ENCODE measurements around the gene MAPK11.

The MAPK11 gene

DNA sequence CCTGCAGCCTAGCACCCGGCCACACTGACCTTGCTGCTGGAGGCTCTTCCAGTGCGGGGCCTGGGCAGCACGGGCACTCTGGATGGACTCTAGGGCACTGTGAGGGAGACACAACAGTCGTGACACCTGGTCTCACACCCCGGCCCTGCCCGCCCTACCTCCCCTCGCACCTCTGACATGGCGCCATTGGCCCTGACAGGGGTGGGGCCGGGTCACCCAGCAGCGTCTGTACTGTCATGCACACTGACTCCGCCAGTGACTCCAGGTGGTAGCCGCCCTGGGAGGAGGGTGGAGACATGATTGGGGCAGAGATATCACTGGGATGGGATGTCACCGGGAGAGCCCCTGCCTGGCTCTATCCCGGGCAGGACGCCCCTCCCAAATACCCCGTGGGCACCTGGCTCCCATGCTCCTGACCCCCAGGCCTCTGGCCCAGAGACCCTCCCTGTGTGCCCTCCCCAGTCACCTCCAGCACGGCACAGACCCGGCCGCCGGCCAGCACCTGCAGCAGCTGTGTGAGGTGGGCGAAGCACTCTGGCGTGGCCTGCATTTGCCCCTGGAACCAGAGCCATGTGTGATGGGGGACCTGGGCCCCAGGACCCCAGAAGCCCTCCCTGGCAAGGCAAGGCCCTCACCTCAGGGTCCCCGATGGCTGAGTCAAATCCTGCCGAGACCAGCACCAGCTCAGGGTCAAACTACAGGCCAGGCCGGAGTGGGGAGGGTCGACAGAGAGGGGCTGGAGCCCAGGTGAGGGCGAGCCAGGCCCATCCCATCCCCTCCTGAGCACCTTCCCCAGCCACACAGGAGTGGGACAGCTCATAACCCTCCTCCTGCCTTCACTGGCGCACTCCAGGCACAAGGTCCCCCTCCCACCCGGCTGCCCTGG, 21.7 kb downstream of the MAPK11 start:
- DNase-seq (ENCODE audit: low read depth in 2 of 2), result no peak

DNA sequence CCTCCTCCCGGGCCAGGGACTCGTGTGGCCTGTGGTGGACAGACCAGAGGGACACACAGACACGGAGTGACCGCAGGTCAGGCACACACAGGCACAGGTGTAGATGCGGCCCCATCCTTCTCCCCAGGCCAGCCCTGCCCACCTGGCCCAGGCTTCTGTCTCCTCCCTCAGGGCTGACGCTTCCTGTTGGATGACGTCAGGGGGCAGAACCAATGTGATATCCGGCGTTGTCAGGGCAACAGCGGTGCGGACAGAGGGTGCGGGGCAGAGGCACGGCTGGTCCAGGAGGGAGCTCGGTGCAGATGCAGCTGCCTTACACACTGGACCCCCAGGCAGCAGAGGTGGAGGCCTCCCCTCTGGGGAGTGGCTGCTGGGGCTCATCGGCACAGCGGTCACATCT, 22.4 kb downstream of the MAPK11 start:
- no peak for DNase-seq (ENCODE audit: low read depth in 2 of 2)

DNA sequence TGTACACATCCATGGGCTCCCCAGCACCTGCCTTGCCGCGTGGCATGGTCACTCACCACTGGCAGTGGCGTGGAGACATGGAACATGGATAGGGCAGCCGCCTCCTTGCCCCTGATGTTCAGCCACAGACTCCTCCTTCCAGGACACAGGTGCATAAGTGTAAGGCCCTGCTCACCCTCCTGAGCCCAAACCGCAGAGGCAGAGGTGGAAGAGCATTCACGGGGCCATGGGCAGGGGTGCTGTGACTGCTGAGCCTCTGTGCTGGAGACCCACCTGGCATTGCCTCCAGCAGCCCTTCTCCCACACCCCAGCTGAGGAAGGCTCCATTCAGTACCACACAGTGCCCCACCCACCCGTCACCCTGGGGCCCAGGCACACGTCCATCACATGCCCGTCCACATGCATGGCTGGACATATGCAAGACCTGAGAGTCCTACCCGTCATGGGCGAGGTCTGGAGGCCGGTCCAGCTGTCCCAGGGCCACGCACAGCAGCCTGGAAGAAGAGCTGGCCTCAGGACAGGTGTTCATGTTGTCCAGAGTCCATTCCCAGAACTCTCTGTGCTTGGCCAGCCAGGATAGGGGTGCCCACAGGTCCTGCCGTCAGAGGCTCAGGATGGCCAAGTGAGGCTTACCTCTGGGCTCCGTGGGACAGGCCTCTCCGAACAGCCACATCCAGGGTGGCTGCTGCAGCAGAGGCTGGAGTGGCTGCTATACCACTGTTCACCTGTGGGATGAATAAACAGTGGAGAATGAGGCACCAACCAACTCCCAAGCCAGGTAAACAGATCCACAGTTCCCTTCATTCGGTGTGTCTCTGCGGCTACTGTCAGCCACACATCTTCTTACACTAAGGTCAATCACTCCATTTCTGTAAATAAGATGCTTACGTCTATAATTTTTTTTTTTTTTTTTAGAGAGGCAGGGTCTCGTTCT, 23.7 kb downstream of the MAPK11 start:
- DNase-seq (ENCODE audit: low read depth in 2 of 2), result no peak

DNA sequence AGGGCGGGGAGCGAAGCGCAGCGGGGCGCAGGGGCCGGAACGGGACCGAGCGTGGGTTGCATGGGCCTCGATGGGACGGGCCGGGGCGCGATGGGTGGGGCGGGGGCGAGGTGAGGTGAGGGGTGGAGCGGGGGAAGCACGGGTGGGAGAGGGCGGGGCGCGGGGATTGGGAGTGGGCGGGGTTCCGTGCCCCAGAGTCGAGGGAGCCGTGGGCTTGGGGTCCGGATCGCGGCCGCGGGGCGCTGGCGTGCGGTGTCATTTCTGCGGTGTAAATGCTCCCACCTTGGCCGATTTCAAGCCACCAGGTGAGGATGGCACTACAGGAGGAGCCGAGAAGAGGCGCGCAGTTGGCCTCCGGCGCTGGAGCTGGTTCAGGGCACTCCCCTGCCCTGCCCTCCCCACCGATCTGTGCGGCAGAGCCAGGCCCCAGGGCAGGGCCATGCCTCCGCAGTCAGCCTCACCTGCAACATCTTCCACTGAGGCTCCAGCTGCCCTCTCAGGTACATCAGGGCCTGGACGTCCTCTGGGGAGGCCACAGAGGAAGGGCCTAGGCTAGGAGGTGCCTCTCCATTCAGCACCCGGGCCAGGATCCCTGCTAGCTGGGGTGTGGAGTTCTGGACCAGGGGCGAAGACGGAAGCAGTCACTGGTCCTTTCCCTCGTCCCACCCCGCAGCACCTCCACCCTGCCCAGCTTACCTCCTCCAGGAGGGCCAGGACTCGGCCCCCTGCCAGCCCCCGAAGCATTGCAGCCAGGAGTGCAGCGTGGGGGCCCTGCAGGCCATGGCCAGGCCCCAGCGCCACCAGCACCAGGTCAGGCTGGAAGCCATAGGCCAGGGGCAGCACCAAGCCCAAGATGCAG, 24.7 kb downstream of the MAPK11 start:
- DNase-seq (ENCODE audit: low read depth in 2 of 2), result no peak

DNA sequence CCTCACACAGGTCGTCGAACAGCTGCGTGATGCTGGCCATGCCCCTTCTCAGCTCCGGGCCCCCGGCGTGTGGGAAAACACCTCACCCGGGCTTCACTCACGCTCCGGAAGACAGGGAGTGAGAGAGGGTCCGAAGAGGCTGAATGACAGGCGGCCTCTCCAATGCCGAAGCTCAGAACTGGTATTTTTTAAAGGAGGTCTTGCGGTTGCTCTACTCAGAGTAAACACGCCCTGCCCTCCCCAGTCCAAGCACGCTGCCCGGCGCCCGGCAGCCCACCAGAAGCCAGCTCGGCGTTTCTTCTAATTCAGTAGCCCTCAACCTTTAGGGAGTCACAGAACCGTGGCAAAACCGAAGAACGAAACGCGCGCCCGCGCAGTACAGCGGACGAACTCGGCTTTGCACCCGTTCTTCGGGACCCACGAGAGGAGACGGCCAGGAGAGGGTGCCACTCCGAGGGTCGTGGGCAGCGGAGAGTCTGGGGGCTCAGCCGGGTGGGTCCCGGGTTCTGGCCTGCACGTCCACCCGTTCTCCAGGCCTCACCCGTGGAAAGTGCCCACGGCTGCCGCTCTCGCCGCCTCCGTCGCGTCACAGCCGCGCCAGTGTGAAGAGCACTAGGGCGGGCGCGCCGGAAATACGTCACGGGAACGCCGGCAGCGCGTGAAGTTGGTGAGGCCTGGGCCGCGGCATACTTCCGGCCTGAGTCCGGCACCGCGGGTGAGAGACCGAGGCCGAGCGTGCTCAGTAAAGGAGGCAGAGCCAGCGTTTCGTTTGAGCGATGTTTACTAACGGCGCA, 25.6 kb downstream of the MAPK11 start, which contains the start of gene TUBGCP6:
Gene TUBGCP6 (minus strand): TSS at position 604 of the 794 bp plus-strand sequence. CDS start 564 bp downstream, at position 40.
- DNase-seq (ENCODE audit: low read depth in 2 of 2), result peak; percentile 84 to 88

DNA sequence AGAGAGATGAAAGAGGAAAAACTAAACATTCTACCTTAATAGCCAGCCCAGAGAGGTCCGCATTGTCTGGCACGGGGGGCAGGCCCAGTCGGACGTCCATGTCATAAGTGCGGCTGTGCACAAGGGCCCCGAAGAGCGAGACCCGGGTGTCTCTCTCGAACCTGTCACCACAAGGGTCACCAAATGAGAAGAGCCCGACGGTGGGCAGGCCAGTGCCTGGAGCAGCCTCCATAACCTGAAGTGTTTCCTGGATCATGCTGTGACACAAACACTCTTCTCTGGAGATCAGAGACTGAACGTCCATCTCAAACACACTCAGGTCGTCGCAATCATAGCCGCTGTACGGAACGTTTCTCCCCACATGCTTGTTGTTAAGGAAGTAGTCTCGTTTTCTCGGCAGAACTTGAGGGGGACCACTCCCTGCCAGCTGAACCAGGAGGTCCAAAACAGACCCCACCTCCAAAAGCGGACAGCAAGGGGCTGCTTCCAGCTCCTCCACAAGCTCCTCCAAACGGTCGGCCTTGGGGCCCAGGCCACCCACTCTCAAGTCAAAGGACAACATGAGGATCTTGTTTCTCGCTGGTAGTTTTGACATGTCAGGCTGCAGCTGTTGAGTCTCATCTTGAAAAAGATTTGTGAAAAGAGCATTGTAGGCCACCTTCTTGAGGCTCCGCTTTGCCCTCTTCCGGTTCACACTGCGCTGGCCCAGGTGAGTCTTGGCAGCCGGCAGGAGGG, 26.3 kb downstream of the MAPK11 start:
- DNase-seq (ENCODE audit: low read depth in 2 of 2), result no peak

DNA sequence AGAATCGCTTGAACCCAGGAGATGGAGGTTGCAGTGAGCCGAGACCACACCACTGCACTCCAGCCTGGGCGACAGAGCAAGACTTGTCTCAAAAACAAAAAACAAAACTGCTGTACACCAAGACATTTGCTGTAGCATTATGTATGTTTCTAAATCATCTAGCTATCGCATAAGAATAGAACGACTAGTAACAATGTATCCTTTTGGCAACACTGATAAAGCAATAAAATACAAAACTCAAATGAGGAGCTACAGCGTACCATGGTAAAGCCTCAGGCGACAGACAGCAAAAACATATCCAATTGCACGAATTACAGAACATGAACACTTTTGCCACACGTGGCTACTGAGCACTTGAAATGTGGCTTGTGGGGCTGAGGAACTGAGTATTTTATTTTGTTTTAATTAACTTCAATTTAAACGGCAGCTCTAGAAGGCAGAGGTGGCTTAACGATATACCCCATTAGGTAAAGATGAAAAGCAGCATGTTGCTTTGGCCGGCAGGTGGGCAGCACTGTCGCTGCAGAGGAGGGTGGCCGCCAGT, 27.7 kb downstream of the MAPK11 start:
- no peak for DNase-seq (ENCODE audit: low read depth in 2 of 2)

DNA sequence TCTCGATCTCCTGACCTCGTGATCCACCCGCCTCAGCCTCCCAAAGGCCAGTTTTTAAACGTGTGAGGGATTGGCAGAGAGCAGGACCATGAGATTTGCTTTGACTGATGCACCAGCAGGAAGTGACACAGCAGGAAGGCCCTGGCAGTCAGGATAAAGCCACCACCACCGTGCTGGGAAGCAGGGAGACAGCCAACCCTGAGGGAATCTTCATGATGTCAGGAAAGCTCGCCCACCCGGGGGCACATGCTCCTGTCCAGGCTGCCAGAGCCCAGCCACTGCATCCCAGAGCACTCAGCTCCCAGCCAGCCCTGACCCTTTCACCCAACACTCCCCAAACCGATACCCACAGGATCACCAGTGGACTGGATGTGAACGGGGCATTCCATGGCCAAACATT, 31.4 kb downstream of the MAPK11 start:
- DNase-seq (ENCODE audit: low read depth in 2 of 2), result no peak

DNA sequence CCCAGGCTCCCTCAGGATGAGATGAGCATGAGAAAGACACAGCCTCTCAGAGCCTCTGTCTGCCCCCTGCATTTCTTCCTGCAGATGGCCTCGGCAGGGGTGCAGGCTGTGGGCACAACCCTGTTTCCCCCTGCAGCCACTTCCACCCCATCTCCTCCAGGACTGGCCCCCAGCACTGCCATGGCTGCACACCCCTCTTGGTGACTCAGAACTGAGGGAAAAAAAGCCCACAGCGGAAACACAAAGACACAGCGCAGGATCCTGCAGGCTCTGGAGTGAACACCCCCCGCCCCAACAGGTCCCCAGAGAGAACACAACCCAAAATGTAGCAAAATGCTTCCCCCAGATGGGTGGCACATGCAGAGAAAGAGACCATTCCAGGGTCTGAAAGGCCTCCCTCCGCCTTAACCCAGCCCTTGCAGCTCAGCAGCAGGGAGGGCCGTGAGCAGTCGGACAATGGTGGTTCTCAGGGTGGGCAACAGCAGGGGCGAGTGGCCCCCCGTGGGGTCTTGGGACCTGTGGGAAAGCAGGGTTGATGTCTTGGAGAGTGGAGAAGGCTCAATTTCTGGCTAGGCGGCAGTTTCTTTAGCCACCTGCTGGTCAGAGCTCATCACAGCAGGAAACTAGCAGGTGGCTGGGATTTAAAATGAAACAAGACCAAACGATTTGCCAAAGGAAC, 33.3 kb downstream of the MAPK11 start:
- DNase-seq (ENCODE audit: low read depth in 2 of 2), result no peak

DNA sequence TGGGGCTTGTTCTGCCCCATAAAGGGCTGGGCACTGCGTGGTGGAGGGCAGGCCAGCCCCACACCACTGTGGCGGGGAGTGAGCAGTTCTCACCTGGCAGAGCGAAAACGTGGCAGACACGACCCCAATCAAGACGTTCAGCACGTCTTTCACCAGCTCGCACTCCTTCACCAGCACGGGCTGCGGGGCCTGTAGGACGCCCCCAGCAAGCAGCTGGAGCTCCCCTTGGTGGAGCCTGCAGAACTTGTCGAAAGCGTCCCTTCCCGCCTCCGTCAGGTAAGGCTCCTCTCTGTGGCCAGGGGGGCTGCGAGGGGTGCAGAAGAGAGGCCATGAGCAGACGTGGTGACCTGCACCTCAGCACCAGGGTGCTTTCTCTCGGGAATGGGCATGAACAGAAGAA, 37.0 kb downstream of the MAPK11 start:
- no peak for DNase-seq (ENCODE audit: low read depth in 2 of 2)

DNA sequence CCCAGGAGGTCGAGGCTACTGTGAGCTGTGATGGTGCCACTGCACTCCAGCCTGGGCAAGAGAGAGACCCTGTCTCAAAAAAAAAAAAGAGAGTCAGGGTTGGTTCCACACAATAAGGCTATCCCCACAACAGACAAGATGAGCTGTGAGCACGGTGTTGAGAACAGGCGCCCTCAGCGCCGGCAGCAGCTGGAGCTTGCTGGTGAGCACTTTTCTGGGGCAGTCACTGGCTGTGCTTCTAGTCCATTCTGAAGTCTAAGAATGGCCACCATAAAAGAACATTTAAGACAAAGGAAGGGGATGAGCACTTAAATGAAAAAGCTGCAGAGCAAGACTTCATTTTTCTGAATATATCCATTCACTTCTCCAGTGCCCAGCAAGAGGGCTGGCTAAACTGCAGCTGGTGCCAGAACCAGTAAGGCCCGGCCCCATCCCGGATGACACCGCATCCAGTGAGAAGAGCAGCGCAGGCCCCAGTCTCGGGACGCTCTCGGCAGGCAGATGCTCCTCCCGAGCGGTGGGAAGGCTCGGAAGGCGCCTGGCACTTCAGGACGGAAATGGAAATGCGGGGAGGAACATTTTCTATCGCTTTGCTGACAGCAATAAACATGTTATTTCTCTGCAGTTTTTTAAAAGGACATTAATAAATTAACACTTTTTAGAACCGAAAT, 37.6 kb downstream of the MAPK11 start:
- DNase-seq (ENCODE audit: low read depth in 2 of 2), result no peak

DNA sequence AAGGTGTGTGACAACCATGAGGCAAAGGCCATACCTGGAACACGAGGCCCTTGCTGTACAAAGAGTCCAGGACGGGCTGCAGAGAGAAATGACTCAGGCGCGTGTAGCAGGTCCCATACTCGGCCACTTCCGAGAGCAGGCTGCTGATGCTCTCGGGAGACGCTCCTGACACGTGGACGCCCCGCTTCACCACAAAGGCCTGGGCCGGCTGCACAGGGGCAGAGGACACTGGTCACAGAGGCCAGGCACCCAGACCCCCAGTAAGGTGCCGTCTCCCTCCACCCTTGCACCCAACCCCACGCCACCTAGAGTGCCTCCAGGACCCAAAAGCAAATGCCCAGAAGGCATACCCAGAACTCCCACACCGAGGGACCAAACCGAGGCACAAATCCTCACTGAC, 40.8 kb downstream of the MAPK11 start:
- DNase-seq (ENCODE audit: low read depth in 2 of 2), result no peak

DNA sequence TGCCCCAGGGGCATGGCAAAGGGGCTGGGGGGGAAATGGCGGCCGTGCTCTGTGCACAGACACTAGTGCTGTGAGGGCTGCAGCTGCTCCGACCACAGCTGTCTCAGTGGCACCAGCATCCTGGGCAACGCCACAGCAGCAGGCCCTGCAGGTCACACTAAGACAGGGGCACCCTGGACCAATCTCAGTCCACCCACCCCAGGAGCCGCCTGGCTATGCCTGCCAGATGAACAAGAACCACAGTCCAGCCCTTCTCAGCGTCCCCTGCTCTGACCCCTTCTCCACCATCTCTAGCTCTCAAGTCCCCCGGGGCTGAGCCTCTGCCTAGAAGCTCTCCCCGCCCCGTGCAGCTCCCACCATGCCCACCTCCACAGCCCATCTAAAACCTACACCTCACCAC, 41.8 kb downstream of the MAPK11 start:
- DNase-seq (ENCODE audit: low read depth in 2 of 2), result no peak

DNA sequence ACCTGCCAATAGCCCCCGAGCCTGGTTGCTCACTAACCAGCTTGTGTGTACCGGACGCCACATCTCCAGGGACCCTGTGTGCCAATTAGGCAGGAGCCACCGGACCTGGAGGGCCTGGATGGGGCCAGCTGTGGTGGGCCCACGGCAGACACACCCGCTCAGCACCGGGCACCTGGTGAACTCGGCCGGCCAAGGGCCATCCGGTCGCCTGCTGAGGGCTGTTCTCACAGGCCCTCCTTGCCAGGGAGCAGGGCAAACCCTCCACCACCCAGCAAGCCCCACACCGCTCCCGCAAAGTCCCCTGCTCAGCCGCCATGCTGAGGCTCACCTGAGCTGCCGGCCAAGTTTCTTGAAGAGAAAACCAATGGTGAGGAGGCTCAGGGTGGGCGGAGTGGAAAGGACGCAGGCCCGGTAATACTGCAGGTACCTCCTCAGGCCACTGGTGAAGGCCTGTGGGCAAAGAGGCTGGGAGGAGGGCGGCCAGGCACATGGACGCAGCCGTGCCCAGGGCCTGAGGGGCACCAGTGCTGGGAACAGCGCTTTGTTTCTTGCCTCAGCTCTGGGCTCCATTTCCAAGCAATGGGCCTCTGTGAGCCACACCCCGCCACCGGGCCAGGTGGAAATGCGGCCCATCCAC, 42.5 kb downstream of the MAPK11 start:
- no peak for DNase-seq (ENCODE audit: low read depth in 2 of 2)

DNA sequence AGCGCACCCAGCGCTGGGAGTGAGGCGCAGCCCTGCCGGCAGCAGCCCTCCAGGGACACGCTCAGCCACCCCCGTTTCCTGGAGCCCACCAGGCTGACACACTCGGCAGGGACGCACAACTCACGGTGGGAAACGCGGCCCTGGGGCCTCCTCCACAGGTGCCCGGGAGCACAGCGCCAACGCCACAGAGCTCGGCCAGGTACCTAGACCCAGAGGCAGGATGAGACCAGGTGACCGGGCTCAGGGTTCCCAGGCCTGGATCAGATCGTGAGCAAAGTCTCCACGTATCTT, 43.4 kb downstream of the MAPK11 start:
- no peak for DNase-seq (ENCODE audit: low read depth in 2 of 2)

DNA sequence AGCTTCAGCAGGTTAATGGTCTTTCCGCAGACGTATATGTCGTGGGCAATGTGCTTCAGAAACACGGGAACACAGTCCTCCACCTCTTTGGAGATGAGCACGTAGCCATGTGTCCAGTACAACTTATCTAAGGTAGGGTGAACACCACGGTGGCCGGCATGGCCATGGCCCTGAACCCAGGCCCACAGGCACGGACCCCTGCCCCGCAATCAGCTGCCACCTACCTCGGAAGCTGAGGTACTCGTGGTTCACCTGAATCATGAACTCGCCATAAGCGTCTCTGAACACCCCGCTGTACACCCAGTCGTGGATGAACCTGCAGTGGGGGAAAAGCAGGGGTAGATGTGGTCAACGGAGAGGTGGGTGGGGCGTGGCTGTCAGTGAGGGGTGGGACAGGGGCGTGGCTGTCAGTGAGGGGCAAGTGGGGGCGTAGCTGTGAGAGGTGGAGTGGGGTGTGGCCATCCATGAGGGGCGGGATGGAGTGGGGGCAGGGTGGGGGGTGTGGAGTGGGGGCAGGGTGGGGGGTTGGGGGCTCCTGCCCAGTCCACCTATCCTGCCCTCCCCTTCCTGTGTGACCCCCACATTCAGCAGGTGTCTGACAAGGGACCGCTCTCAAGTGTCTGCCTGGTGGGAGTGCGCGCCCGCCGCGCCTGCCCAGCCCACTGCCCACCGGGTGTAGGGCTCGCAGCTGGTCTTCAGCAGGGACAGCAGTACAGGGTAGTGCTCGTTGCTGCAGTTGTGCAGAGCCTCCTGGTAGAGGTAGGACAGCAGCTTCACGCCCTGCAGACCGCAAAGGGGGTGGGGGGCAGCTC, 43.9 kb downstream of the MAPK11 start:
- no peak for DNase-seq (ENCODE audit: low read depth in 2 of 2)

DNA sequence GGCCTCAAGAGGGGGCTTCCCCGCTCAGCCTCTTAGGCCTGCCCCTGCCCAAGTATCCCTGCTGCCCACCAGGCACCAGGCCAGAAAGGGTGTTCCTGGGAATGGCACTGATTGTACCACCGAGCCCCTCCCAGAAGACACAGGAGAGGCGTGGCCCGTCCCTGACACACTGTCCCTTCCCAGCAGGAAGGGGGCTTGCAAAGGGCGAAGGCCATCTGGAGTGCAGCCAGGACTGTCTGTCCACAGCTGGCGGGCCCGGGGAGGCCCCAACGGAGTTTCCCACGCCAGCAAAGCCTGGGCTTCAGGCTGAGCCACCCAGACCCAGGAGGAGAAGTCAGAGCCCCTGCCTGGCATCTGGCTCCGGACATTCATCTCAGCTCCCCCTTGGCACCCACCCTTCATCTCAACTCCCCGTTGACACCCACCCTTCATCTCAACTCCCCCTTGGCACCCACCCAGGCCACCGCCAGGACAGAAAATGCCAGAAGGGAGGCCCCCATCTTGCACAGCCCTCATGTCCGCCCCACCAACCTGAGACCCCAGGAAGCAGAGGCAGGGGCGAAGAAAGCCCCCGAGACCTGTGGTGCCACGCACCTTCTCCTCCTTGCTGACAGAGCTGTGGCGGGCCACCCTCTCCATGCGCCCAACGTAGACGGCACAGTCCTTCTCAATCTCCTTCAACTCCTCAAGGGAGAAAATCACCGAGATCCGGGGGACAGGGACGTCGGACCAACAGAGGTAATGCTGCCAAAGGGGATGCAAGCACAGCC, 44.8 kb downstream of the MAPK11 start:
- no peak for DNase-seq (ENCODE audit: low read depth in 2 of 2)
